GM19463 (cell line): ENCODE measurements around the gene NKAIN2.
"Not testable (repeated sequence)": the region's sequence is repeated elsewhere in the genome, so short reads cannot be mapped to it uniquely, and the experiment has no call there.

Source experiments
- ATAC-seq: cut with Tn5 transposase; IDR thresholded peaks from one replicate; pipeline ENCODE4 v1.9.1; 2021; ENCODE audit warnings: mild to moderate bottlenecking, moderate library complexity; ENCODE audit not compliant: unreplicated experiment

NKAIN2 gene

DNA sequence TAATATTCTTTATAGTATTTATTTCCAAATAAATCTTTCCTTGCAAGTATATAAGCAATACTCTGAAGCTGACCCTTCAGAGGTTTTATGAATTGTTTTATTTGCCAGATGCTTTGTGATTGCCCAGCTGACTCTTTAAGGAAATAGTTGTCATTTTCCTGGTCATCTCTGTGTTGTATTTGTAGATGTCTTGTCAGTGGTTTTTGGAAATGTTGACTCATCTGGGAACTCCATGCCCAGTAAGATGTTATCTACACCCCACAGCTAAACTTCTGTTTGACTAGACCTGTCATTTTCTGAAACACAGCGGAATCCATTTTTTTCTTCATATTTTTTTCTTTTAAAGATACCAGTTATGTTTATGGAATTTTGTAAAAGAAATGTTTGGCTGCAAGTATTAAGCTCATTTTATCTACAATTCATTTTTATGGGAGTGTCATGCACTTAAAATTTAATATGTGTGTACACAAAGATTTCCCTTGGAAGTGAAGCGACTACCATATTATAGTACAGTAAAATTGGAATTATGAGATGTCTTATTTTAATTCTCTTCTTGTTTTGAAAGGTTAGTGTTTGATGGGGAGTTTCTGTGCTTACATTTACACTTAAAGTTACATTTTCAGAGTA, 491.0 kb downstream of the NKAIN2 start:
- ATAC-seq, result no peak

DNA sequence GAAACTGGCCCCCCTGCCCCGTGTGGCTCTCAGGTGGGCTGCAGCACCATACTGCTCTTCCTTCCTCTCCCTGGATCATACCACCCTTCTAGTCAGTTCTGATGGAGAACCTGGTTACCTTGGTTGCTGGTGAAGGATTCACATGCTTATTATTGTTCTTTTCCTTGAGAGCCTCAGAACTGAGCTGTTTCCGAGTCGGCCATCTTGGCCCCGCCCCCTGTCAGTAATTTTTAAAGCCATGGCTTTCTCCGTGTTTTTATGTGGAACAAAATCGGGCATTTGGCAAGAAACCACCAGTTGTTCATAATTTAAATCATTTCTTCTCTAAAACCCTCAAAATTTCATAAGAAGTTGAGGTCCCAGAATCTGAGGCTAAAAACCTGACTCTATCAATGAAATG, 493.8 kb downstream of the NKAIN2 start:
- no peak for ATAC-seq

DNA sequence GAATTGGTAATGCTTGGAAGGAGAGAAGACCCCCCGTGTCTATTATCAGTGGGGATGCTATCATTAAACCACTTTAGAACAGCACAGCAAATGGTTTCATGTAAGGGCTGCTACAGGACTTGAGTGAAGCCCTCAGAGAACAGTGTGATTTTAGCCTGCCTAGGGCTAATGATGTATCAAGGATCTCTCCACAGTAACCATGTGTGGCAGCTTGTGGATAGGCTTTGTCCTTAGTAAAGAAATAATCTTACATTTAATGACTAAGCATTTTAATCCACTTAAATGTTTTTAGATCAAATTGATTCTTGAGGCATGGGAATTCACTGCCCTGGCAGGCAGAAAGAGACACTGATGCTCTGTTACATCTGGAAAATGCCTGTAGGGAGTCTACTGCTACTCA, 495.1 kb downstream of the NKAIN2 start:
- no peak for ATAC-seq

DNA sequence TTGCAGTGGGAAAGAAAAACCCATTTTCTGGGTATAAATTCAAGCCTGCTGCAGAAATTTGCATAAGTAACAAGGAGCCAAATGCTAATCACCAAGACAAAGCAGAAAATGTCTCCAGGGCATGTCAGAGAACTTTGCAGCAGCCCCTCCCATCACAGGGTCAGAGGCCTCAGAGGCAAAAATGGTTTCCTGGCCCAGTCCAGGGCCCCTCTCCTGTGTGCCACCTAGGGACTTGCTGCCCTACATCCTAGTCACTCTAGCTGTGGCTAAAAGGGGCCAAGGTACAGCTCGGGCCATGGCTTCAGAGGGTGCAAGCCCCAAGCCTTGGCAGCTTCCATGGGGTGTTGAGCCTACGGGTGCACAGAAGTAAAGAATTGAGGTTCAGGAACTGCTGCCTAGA, 497.2 kb downstream of the NKAIN2 start:
- ATAC-seq, result not testable (repeated sequence)

DNA sequence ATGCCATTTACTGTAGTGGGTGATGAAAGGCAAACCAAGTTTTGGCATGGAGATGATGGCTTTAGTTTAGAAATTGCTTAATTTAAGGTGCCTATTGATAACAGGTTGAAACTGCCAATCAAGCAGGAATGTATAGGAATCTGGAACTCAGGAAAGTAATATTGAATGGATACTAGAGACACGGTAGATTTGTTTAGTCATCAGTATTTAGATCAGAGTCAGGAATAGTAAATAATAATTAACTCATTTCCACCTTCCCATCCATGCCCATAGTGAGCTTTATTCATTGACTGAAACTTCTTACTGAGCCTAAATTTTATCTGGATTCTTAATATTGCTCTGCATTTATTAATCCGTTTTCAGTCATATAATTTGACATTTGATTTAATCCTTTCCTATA, 500.3 kb downstream of the NKAIN2 start:
- no peak for ATAC-seq

DNA sequence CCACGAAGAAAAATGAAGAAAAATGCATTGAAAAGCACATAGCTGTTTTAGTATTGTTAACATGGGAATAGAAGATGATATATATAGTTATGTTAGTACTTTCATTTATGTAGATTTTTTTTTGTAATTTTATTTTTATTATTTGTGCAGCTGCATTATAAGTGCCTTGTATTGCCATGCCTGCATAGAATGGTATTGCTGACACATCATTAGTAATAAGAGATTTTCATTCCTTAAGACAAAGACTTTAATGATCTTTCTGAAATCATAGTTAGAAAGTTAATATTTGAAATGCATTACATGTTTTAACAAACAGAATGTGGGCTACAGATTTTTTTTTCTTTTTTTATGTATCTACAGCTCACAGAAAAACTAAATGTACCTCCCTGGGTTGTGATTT, 506.5 kb downstream of the NKAIN2 start:
- no peak for ATAC-seq

DNA sequence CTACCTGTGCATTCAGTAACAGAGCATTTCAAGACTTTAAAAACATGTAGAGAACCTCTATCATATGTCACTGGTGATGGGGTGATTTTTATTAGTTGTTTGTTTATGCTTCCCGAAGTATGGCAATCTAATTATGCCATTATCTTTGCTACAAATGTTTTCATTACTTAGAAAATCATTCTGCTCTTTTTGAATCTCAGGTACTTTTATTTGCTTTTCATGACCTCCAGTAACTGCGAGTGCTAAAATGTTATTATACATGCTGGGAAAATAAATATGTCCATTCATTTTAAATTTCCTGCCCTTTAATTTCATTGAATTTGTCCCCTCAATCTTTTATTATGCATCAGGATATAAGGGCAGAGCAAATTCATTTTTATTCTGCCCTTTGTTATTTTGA, 515.7 kb downstream of the NKAIN2 start:
- ATAC-seq, result no peak

DNA sequence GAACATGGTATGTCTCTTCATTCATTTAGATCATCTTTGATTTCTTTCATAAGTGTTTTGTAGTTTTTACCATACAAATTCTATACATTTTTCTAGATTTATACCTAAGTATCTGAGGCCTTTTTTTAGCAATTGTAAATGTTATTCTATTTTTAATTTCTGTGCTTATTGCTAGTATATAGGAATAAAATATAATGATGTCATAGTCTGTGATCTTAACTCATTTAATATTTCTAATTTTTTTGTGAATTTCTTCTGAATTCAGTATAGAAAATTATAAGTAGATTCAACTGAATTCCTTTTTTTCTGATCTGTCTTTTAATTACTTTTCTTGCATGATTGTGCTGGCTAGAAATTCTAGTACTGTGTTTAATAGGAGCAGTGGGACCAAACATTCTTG, 520.6 kb downstream of the NKAIN2 start:
- ATAC-seq, result no peak

DNA sequence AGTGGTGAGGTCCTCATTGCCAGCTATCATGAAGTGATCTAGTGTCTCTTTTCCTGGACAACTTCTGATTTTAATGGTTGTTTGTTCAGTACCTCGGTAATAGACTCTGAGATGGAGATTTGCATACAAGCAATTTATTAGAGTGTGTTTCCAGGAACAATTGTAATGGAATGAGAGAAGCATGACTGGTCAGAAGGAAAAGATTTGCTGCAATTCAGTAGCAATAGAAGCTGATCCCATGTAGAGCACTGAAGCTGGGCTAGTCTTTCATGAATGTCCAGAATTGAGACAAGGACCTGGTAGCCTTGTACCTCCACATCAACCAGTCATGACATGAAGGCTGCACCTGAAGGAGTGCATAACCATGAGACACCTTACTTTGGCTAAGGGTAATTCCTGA, 526.5 kb downstream of the NKAIN2 start:
- ATAC-seq, result no peak

DNA sequence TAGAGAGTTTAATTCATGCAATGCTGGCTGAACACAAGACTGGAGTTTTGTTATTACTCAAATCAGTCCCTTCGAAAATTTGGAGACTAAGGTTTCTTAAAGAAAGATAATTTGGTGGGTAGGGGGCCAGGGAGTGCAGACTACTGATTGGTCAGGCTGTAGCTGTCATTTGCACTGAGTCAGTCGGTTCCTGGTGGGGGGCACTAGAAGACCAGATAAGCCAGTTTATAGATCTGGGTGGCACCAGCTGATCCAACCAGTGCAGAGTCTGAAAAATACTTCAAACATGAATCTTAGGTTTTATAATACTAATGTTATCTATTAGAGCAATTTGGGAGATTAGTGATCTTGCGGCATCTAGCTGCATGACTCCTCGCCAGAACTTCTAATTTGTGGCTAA, 530.7 kb downstream of the NKAIN2 start:
- ATAC-seq, result no peak

DNA sequence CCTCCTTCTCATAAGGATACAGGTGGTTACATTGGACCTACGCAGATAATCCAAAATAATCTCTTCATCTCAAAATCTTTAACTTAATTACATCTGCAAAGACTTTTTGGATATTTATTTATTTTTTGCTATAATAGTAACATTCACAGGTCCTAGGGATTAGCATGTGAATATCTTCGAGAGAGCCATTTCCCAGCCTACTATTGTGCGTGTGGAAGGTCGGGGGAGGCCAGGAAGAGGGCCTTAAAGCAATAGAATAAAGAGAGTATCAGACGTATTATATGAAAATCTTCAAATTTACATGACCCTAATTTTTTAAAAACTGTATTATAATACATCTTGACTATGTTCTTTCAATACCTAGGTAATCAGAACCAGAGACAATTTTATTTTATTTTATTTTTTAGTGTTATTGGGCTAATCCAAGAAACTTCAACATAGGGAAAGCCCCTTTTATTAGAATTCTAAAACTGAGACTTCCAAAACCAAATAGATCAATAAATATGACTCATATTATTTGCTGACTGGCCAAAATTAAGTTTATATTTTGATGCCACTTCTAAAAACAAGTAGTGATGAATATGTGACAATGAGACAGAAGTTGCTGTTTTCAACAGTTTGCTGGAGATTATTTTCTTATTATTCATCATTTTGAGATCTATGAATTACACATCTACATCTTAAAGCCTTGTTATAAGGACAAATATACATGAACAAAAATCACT, 536.1 kb downstream of the NKAIN2 start:
- ATAC-seq, result no peak

DNA sequence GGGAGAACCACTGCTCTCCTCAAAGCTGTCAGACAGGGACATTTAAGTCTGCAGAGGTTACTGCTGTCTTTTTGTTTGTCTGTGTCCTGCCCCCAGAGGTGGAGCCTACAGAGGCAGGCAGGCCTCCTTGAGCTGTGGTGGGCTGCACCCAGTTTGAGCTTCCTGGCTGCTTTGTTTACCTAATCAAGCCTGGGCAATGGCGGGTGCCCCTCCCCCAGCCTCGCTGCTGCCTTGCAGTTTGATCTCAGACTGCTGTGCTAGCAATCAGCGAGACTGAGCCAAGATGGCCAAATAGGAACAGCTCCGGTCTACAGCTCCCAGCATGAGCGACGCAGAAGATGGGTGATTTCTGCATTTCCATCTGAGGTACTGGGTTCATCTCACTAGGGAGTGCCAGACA, 544.7 kb downstream of the NKAIN2 start:
- ATAC-seq, result not testable (repeated sequence)

DNA sequence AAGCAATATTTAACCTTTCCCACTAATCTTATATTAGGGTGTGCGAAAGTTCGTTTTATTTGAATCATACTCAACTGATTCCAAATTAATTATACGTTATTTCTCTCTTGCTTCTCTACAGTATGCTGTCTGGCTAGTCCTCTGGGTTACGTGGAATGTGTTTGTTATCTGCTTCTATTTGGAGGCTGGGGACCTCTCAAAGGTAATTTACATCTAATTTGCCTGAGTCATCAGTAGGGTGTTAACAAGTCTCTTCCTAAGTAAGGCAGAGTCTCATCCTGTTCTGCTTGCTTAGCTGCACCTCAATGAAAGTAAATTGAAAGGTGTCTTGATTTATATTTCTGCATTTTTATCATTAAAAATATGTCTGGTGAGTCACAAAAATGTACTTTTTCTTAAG, 551.5 kb downstream of the NKAIN2 start:
- no peak for ATAC-seq

DNA sequence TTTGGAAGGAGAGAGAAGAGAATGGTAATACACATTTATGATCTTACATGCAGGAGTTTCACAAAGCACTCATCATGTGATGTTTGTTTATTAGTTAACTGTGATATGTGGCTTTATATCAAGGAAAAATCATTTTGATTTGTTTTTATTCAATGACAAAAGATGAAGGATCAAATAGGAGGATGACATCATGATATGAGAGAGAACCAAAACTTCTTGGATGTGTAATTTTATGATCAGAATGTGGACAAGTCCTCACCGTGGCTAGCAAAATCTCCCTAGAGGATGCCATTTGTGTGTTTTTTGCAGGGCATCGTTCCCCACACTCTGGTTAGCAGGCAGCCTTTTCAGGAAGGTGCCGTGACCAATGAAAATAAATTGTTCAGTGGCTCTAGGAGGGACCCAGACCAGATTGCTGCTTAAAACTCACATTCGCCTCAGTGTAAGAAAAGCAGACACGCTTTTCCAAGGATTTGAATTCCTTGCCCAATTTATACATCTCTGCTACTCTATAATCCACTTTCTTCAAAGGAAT, 552.7 kb downstream of the NKAIN2 start:
- ATAC-seq, result no peak

DNA sequence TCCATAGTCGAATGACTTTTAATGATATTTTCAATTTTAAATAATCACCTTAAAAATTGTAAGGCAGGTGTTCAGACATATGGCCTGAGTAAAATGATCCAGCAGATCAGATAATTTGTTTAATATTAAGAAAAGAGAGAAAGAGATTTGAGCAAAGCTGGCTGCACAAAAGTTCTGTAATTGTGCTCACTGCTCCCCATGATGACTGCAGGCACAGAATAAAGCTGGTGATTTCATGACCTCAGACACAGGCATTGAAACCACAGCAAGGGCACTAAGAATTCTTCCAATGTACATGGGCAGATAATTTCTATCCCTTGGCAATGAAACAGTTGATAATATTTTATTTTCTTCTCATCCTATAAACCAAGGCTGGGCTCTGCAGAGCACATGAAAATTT, 553.1 kb downstream of the NKAIN2 start:
- no peak for ATAC-seq

DNA sequence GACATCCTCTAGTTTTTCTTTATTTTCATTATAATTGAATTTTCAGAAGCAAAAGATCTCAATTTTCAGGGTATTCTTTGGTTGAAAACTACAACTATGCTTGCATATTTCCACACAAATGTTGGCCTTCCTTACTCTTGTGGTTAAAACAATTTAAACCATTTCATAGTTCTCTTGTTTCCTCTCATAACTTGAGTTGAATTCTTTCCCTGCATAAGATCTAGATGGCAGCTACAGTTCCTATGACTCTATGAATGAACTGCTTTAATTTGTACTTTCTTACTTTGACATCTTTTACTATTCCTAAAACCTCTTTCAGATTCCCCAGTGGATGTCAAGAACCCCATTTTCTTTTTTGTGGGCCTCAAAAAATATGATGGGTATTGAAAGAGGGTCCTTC, 564.5 kb downstream of the NKAIN2 start:
- ATAC-seq, result no peak

DNA sequence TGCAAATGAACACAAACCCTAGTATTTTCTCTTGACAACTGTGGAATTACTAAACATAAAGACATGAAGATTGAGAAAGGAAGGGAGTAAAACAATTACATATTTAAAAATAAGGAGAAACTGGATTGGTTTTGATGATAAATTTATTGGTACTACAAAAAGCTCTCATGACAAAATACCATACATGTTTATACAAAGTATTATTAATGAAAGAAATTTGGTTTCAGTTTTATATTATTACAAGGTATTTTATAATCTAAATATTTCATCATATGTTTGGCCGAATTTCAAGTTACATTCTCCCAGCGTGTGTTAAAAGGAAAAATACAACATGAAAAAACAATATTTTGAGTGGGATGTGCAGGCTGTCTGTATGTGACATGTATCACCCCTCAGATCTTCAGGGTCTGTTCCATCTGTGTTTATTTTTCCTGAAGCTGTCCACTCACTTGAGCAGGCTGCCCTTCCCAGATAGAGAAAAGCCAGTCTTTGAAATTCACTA, 568.4 kb downstream of the NKAIN2 start:
- ATAC-seq, result no peak

DNA sequence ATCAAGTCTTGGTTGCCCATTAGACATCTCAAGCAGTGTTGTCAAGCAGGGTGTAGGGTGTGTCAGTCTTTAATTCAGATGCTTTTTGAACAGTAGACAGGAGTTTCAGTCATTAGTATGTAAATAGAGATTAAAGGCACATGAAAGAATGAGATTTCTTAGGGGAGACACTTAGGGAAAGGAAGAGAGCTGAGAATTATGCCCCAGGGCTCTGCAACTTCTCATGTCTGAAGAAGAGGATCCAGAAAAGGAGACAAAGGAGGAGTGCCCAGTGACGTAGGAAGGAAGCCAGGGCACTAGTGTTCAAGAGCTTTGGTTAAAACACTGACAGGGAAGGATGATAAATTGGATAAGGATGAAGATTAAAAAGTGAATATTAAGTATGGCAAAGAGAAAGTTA, 569.7 kb downstream of the NKAIN2 start:
- no peak for ATAC-seq

DNA sequence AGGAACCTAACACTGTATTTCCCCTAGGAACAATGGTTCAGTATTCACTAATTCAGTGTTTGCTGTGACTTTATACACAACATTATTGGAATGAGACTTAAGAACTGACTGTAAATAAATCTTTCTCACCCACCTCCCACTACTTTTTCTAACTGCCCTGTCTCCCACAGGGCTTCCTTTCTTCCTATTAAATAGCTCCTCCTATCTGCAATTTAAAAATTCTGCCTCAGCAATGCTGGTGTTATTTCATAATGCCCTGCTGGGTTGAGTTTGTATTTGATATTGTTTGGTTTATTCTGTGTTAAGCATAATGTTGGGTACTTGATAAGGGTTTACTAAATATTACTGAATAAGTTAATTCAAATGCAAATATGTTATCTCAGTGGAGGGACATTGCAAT, 585.5 kb downstream of the NKAIN2 start:
- ATAC-seq, result no peak

DNA sequence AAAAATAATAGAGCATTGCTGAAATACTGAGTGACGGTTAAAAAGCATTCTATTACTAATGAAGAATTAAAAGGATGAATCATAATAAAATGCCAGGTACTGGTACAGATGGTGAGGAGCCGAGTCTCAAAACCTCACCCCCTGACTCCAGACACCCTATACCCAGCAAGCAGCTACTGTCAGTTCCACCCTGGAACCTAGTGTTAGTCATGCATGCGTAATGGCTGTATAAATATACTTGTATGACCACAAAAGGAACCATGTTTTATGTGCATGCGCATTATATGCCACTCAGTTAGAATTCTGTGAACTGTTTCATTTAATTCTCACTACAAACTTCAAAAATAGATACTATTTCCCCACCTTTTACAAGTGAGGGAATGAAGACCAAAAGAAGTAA, 589.9 kb downstream of the NKAIN2 start:
- no peak for ATAC-seq

DNA sequence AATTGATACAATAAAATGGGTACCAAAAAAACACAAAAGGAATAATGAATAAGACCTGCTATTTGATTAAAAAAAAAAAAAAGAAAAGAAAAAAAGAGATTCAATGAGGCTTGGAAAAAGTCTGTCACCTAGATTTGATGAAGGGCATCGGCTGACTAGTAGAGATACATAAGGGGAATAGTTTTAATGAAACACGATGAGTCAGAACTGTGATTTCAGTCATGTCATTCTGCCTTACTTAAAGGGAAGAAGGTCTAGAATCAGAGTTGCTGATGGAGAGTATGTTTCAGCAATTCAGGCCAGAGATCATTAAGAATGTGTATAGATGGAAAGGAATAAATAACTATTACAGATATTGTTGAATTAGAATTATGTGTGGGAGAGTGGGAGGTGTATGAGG, 592.7 kb downstream of the NKAIN2 start:
- no peak for ATAC-seq

DNA sequence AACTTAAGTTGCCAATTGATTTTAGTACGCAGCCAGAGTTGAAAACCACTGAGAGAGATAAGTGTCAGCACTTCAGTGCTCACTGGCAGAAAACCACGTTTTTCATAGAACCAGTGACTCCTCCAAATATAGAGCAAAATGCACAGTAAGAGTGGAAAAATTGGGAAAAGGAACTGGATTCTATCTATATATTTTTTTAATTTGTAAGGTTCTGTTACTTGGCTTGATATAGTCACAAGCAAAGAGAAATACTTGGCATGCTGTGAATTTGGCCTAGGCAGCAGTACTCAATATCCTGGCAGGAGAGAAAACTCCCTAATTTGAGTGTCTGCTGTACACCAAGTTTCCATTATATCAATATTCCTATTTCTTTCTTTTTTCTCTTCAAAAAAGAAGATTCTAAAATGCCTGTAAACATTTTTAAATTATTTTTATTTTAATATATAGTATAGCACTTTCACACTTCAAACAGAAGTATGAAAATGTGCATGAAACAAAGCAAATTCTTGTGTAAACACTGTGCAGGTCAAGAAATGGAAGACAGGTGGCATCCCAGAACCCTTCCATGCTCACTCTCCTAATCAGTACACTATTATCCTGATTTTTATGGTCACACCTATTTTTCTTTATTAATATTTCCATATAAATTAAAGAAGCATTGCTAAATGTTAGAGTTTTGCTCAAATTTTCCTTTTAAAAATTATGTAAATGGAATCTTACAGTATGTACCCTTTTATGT, 596.8 kb downstream of the NKAIN2 start:
- ATAC-seq, result no peak
